Kidney epithelial cell (primary cell): Measurements from ENCODE around the gene MTRR. TPM values are rescaled to one million over a fixed set of nuclear protein-coding genes. Genes with fewer than 3 reads are reported as not detected.

Source experiments
- DNase-seq: peaks from one replicate; pipeline ENCODE4 v3.0.0-alpha.2; 2010; ENCODE audit warnings: low read depth
- H3K27me3 ChIP-seq: 2 replicates; pipeline ENCODE4 v1.6.0; 2011; ENCODE audit warnings: low read length; ENCODE audit not compliant: control insufficient read depth, insufficient read depth
- H3K36me3 ChIP-seq: 2 replicates; pipeline ENCODE4 v1.5.1; 2011; ENCODE audit warnings: low read length; ENCODE audit not compliant: control insufficient read depth, insufficient read depth
- H3K4me3 ChIP-seq: 2 replicates; pipeline ENCODE4 v1.5.1; 2011; ENCODE audit warnings: low read depth, mild to moderate bottlenecking, control low read depth, low read length
- total RNA-seq: library from RNA; depleted of rRNA; stranded (reverse); fragments of >200 nt; gene quantifications from 2 replicates; pipeline ENCODE4 v1.2.3, GENCODE V29; 2015
- TF ChIP-seq, protein P1 (sequence below): IDR thresholded peaks from 2 replicates; pipeline ENCODE4 v1.5.1; 2011; ENCODE audit warnings: mild to moderate bottlenecking, moderate library complexity, low read length, control low read depth, inconsistent platforms; ENCODE audit not compliant: insufficient read depth, poor library complexity, severe bottlenecking

Gene MTRR
- 20.7 and 23.6 TPM in 2 replicates for total RNA-seq

DNA sequence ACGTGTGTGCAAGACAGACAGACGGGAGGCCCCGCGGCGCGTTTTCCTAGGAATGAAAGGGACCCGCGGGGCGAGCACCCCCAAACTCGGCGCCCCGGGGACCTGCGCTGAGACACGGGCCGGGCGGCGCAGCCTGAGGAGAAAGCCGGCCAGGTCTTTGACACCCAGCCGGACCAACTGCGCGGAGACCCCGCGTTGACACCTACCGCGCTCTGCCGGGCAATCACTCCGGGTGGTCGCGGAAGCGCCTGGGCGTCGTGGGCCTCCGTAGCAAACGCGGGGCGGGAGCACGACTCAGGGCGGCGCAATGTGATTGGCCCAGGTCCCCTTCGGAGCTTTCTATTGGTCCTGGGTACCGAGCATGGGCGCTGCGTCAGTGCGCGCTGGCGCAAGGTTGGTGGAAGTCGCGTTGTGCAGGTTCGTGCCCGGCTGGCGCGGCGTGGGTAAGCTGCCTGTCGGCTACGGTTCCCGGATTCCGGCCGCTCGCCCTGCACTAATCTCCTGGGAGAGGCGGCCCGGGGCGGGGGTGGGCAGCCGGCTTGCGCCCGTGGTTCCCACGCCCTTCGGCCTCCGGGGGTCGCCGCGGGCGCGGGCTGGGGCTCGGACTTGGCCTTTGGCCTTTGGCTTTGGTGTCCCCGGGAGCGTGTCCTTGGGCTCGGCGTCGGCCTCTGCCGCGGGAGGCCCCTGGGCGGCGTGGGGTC, at the start of gene MTRR, which contains the start of gene FASTKD3:
MTRR (plus strand) TSS at position 376 of the 701 bp plus-strand sequence. CDS start 1,647 bp downstream, outside the sequence.
FASTKD3 (minus strand) TSS at position 259 of the 701 bp plus-strand sequence. CDS start 948 bp downstream, outside the sequence.
- TF ChIP-seq, protein P1, sequence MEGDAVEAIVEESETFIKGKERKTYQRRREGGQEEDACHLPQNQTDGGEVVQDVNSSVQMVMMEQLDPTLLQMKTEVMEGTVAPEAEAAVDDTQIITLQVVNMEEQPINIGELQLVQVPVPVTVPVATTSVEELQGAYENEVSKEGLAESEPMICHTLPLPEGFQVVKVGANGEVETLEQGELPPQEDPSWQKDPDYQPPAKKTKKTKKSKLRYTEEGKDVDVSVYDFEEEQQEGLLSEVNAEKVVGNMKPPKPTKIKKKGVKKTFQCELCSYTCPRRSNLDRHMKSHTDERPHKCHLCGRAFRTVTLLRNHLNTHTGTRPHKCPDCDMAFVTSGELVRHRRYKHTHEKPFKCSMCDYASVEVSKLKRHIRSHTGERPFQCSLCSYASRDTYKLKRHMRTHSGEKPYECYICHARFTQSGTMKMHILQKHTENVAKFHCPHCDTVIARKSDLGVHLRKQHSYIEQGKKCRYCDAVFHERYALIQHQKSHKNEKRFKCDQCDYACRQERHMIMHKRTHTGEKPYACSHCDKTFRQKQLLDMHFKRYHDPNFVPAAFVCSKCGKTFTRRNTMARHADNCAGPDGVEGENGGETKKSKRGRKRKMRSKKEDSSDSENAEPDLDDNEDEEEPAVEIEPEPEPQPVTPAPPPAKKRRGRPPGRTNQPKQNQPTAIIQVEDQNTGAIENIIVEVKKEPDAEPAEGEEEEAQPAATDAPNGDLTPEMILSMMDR: no peak
- peak; percentile 71 for DNase-seq

DNA sequence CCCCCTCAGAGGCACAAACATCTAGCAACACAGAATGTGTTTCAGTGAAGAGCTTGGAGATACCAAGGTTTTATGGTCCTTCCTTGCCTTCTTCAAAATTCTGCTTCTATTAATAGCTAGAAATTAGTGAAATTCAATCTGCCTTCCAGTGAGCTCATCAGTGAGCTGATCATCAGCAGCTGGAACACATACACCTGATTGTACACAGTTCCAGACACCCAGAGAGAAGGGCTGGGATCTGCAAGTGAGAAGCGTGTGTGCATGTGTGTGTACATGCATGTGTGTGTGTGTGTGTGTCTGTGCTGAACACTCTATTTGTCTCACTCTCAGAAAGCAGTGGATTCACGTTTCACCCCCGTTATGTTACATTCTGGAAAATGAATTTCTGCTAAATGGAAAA, 46.5 kb upstream of the MTRR start:
- TF ChIP-seq, protein P1: no peak
- H3K36me3 ChIP-seq: no peaks in the 10 kb centered on the region
- no peak for DNase-seq
- no peak overlapping the region for H3K4me3 ChIP-seq
- H3K27me3 ChIP-seq: peaks cover 9% of the 10 kb centered on the region

More for the DNA sequence above, at the start of gene MTRR, which contains the start of gene FASTKD3:
- H3K4me3 ChIP-seq: peak within 1 kb of the TSS; percentile 86
- no peaks in the 10 kb centered on the region for H3K27me3 ChIP-seq
- no peaks in the 10 kb centered on the region for H3K36me3 ChIP-seq

DNA sequence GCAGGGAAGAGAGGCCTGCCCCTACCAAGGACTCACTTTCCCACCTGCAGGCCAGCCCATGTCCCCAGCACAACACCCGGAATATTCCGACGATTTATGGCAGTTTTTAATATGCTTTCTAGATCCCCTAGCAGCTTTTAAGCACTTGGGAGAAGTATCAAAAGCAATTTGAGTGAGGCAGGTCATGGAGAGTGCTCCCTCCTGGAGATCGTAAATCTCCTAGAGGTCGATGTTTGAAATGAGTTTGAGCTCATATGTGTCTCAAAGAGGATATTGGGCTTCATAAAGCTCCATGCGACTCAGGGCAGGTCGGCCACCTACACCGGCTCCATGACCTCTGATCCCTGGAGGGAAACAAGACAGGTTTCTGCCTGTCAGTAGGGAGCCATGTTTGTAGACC, 45.4 kb upstream of the MTRR start:
- H3K4me3 ChIP-seq: no peak overlapping the region
- TF ChIP-seq, protein P1: no peak
- no peaks in the 10 kb centered on the region for H3K36me3 ChIP-seq
- peaks cover 9% of the 10 kb centered on the region for H3K27me3 ChIP-seq
- no peak for DNase-seq

DNA sequence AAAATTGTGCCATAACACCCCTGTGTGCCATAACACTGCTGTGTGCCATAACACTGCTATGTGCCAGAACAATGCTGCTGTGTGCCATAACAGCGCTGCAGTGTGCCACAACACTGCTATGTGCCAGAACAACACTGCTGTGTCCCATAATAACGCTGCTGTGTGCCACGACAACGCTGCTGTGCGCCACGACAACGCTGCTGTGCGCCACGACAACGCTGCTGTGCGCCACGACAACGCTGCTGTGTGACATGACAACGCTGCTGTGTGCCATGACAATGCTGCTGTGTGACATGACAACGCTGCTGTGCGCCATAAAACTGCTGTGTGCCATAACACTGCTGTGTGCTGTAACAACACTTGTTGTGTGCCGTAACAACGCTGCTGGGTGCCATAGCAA, 44.0 kb upstream of the MTRR start:
- Histone ChIP-seq H3K36me3 (no peaks in the 10 kb centered on the region), H3K27me3 (peaks cover 9% of the 10 kb centered on the region), H3K4me3 (no peak overlapping the region)
- no peak for DNase-seq
- TF ChIP-seq, protein P1: no peak

DNA sequence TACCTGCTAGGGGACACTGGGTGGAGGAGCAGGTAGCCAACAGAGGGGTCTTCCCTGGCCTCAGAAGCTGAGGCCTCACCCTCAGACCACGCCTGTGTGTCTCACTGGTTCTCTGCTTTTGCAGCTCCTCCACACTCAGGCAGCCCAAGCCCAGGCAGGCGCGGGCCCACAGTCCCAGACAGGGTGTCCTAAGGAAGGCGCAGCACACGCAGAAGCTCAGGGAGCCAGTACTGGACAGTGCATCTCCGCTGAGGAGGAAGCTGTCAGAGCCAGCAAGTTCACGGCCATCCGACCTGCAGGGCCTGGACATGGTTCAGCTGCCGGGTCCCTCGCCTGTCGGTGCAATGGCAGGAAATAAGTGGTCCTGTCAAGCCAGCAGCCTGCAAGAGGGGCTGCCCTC, 43.3 kb upstream of the MTRR start:
- TF ChIP-seq, protein P1: no peak
- peaks cover 9% of the 10 kb centered on the region for H3K27me3 ChIP-seq

DNA sequence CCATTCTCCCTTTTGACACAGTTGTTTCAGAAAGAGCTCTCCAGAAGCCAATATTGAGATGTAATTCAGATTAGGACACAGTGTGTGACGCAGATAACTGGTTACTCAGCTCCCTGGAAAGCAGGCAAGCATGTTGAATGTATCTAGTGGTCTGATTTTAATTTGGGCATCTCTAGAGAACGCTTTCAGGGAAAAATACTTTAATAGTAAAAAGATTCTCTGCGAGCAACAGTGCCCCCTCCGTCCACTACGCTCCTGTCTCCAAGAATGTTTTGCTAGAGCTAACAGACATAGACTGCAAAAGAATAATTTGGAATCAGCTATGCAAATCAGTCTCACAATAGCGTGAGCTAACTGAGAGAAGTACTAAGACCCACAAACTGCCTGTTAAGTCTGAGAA, 41.3 kb upstream of the MTRR start:
- Histone ChIP-seq H3K4me3 (no peak overlapping the region), H3K27me3 (peaks cover 9% of the 10 kb centered on the region), H3K36me3 (no peaks in the 10 kb centered on the region)
- TF ChIP-seq, protein P1: peak; percentile 8
- DNase-seq: no peak

More for the DNA sequence above, 43.3 kb upstream of the MTRR start:
- no peak for DNase-seq
- Histone ChIP-seq H3K36me3 (no peaks in the 10 kb centered on the region), H3K4me3 (no peak overlapping the region)
